Stimulated activated CD4-positive, alpha-beta T cell treated with anti-CD3 and anti-CD28 coated beads, Interleukin-15, amount 100 ng/mL, for 24 hours (primary cell): ENCODE data around the gene NFIA.

ENCODE experiments used
- DNase-seq: peaks from one replicate; pipeline ENCODE4 v3.0.0-alpha.2; 2020

The NFIA gene

GRCh38 chr1:61190153-61190552 is 107.8 kb downstream of the NFIA start:
- DNase-seq = no peak

GRCh38 chr1:61190618-61191432 is 108.5 kb downstream of the NFIA start:
- no peak for DNase-seq

GRCh38 chr1:61191433-61191720 is 109.0 kb downstream of the NFIA start:
- DNase-seq = no peak

GRCh38 chr1:61192663-61193330 is 110.4 kb downstream of the NFIA start:
- no peak for DNase-seq

GRCh38 chr1:61193808-61194207 is 111.4 kb downstream of the NFIA start:
- no peak for DNase-seq

- no peak for DNase-seq
Observed at GRCh38 chr1:61198554-61198953, 116.2 kb downstream of the NFIA start.

- no peak for DNase-seq
Observed at GRCh38 chr1:61201035-61201434, 118.7 kb downstream of the NFIA start.

GRCh38 chr1:61202854-61203598 is 120.7 kb downstream of the NFIA start:
- no peak for DNase-seq

GRCh38 chr1:61204528-61204927 is 122.2 kb downstream of the NFIA start:
- DNase-seq = no peak

GRCh38 chr1:61207416-61207815 is 125.1 kb downstream of the NFIA start:
- no peak for DNase-seq

GRCh38 chr1:61208172-61208571 is 125.8 kb downstream of the NFIA start:
- DNase-seq = no peak

GRCh38 chr1:61208831-61209230 is 126.5 kb downstream of the NFIA start:
- DNase-seq = no peak

GRCh38 chr1:61210435-61211154 is 128.2 kb downstream of the NFIA start:
- no peak for DNase-seq

- no peak for DNase-seq
Observed at GRCh38 chr1:61213245-61214011, 131.1 kb downstream of the NFIA start.

GRCh38 chr1:61215119-61215518 is 132.8 kb downstream of the NFIA start:
- DNase-seq = no peak

- no peak for DNase-seq
Observed at GRCh38 chr1:61215676-61216289, 133.4 kb downstream of the NFIA start.

GRCh38 chr1:61220536-61220935 is 138.2 kb downstream of the NFIA start:
- no peak for DNase-seq

GRCh38 chr1:61221642-61222041 is 139.3 kb downstream of the NFIA start:
- DNase-seq = no peak

GRCh38 chr1:61222240-61222639 is 139.9 kb downstream of the NFIA start:
- no peak for DNase-seq

- DNase-seq = no peak
Observed at GRCh38 chr1:61223140-61223539, 140.8 kb downstream of the NFIA start.

GRCh38 chr1:61224609-61225008 is 142.2 kb downstream of the NFIA start:
- DNase-seq = no peak

GRCh38 chr1:61225478-61225877 is 143.1 kb downstream of the NFIA start:
- no peak for DNase-seq
